ENCODE measurements around the gene RBM47. TPM values are rescaled to one million over a fixed set of nuclear protein-coding genes. Genes with fewer than 3 reads are reported as not detected.

RBM47 gene
- total and polyA plus RNA-seq, 9 of the 15 experiments (the other 6 are each of a cell fraction or from before 2014, with no cell fraction given): 1.4 to 6.4 (median 3.3) TPM

- Histone ChIP-seq H3K79me2 (ENCODE audit: control insufficient read depth, insufficient read depth, low read length) (no peaks in the 10 kb centered on the region), H2AFZ (ENCODE audit: low read depth, low read length) (no peak overlapping the region), H3K9ac (ENCODE audit: insufficient read depth in 1 of 2, low read depth in 2 of 2, low read length in 2 of 2) (no peak overlapping the region), H3K4me3 (no peak overlapping the region), H3K36me3 (ENCODE audit: control insufficient read depth, insufficient read depth, low read length) (no peaks in the 10 kb centered on the region), H3K9me3 (replicated peaks; ENCODE audit: control insufficient read depth, insufficient read depth, low read depth, low read length) (no peaks in the 10 kb centered on the region), H3K9me1 (ENCODE audit: control insufficient read depth, insufficient read depth, low read length) (no peaks in the 10 kb centered on the region), H4K20me1 (replicated peaks; ENCODE audit: control insufficient read depth, insufficient read depth, low read length) (no peaks in the 10 kb centered on the region), H3K27ac (ENCODE audit: extremely low read depth, low read depth, low read length) (no peak overlapping the region), H3K4me2 (ENCODE audit: insufficient read depth, low read length) (no peak overlapping the region), H3K4me1 (replicated peaks in 1 of 2; ENCODE audit: control insufficient read depth in 2 of 2, insufficient read depth in 2 of 2, low read length in 2 of 2) (no peaks in the 10 kb centered on the region), H3K27me3 (ENCODE audit: control insufficient read depth in 2 of 2, insufficient read depth in 2 of 2, low read length in 2 of 2) (peaks cover 0 to 4% of the 10 kb centered on the region in 2 experiments; a peak in 2 of 5 replicates)
- DNase-seq (ENCODE audit: extremely low read depth in 1 of 4, low spot score in 3 of 4) (no peak), ATAC-seq (no peak), FAIRE-seq (no peak)
- ChIA-PET CTCF (ENCODE audit: low intra/inter-chr PET ratio) (no interaction called here), POLR2A (interaction anchor here (1.2 kb wide), 1 partner anchor 42 kb away, joined by 3 read pairs; no protein-coding TSS in a partner anchor)
- WGBS (ENCODE audit: insufficient coverage, low coverage, missing lambda C conversion rate): 32% methylated on average over 7 of the region's 7 CpGs
- BruUV-seq (replicated peaks): no TSS peak
- in situ Hi-C loops (cut with MboI): no loop called here
- intact Hi-C loops (cut with micrococcal nuclease): no loop called here
- TF ChIP-seq USF2 (CRISPR knock-in tag; IDR thresholded peaks at IDR 0.05) (peak; percentile 51), MLLT1 (IDR thresholded peaks at IDR 0.05) (no peak), USF1 (CRISPR knock-in tag; IDR thresholded peaks at IDR 0.05) (peak; percentile 44), TOE1 (IDR thresholded peaks at IDR 0.05; ENCODE audit: borderline replicate concordance) (peak; percentile 38; the same call in 1 of the 2 replicates), TOE1 (CRISPR knock-in tag; IDR thresholded peaks at IDR 0.05; ENCODE audit: borderline replicate concordance, low read depth) (no peak), RAD51 (IDR thresholded peaks at IDR 0.05; ENCODE audit: borderline replicate concordance, low read depth) (peak; percentile 70), ZBTB33 (CRISPR knock-in tag; IDR thresholded peaks at IDR 0.05) (no peak), FOXJ3 (CRISPR knock-in tag; IDR thresholded peaks at IDR 0.05) (no peak), PBX2 (CRISPR knock-in tag; IDR thresholded peaks at IDR 0.05; ENCODE audit: low read depth) (no peak), PBX2 (tag; conservative IDR thresholded peaks at IDR 0.05; ENCODE audit: low read depth) (0 out of 2 replicates have a peak, but pooled peaks have one; percentile 13), MEIS2 (IDR thresholded peaks at IDR 0.05; ENCODE audit: partially characterized antibody) (peak; percentile 29)
Observed at GRCh38 chr4:40421839-40422708, 207.6 kb downstream of the RBM47 start.
